ENCODE data around the gene HOXA6.

DNA sequence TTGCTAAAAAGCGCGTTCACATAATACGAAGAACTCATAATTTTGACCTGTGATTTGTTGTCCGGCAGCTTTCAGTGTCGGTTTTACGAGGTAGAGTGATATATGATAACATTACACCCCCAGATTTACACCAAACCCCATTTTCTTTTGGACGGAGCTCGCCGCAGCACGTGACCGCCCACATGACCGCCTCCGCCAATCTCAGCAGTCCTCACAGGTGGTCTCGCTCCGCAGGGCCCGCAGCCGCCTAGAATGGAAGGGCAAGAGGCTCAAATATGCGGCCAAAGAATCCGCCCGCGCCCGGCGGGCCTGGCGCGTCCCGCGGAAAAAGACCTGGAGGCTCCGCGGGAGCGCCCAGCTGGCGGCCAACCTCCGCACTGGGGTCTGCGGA, 8.9 kb upstream of the HOXA6 start, which contains the start of gene HOXA7:
- TF ChIP-seq TAF1 (IDR thresholded peaks at IDR 0.05; ENCODE audit: borderline replicate concordance, low read depth, low read length) (no peak), POLR2A (IDR thresholded peaks at IDR 0.05; ENCODE audit: low read depth, low read length) (no peak), POLR2AphosphoS5 (IDR thresholded peaks at IDR 0.05; ENCODE audit: low read depth, low read length) (no peak)

Measured in GM12892 (cell line).